22Rv1 (cell line): ENCODE data around the gene SH3GL1.

Source experiments
- H3K27ac ChIP-seq: fragments of 450-650 bp; 2 replicates; pipeline ENCODE4 v1.5.1; 2017
- CTCF ChIP-seq: fragments of 450-650 bp; IDR thresholded peaks from 2 replicates; pipeline ENCODE4 v1.5.1; 2017; ENCODE audit warnings: mild to moderate bottlenecking
- ZFX ChIP-seq: fragments of 450-650 bp; IDR thresholded peaks from 2 replicates; pipeline ENCODE4 v1.6.1; 2017; ENCODE audit warnings: antibody characterized with exemption, borderline replicate concordance

SH3GL1 gene

GRCh38 chr19:4439243-4439642 is 38.9 kb upstream of the SH3GL1 start:
- no peak overlapping the region for H3K27ac ChIP-seq
- no peak for TF ChIP-seq ZFX
- no peak for TF ChIP-seq CTCF

- no peak for TF ChIP-seq CTCF
- TF ChIP-seq ZFX, result no peak
- H3K27ac ChIP-seq, result no peak overlapping the region
Measured at GRCh38 chr19:4437103-4437502, 36.8 kb upstream of the SH3GL1 start.

- H3K27ac ChIP-seq, result no peak overlapping the region
- TF ChIP-seq CTCF (no peak), ZFX (no peak)
Measured at GRCh38 chr19:4436231-4436630, 35.9 kb upstream of the SH3GL1 start.

GRCh38 chr19:4434391-4434790 is 34.0 kb upstream of the SH3GL1 start:
- TF ChIP-seq ZFX (no peak), CTCF (no peak)

GRCh38 chr19:4432918-4433506 is 32.7 kb upstream of the SH3GL1 start:
- no peak overlapping the region for H3K27ac ChIP-seq
- TF ChIP-seq ZFX (no peak), CTCF (no peak)

More at GRCh38 chr19:4434391-4434790, 34.0 kb upstream of the SH3GL1 start:
- H3K27ac ChIP-seq, result no peak overlapping the region

- no peak overlapping the region for H3K27ac ChIP-seq
- TF ChIP-seq ZFX, result no peak
- no peak for TF ChIP-seq CTCF
Measured at GRCh38 chr19:4431808-4432674, 31.7 kb upstream of the SH3GL1 start.

- no peak for TF ChIP-seq CTCF
- TF ChIP-seq ZFX, result no peak
- no peak overlapping the region for H3K27ac ChIP-seq
Measured at GRCh38 chr19:4431296-4431695, 30.9 kb upstream of the SH3GL1 start.
